ENCODE measurements around the gene RPP14.
A peak's percentile ranks its signal among the peaks of the same experiment; 100 is the strongest.
"Not testable (repeated sequence)": the region's sequence is repeated elsewhere in the genome, so short reads cannot be mapped to it uniquely, and the experiment has no call there.

The RPP14 gene

GRCh38 chr3:58333206-58334012 is 27.4 kb downstream of the RPP14 start:
- peak in 1 of 2 experiments; percentile 32 for DNase-seq

- DNase-seq: no peak
Measured at GRCh38 chr3:58334013-58334321, 27.9 kb downstream of the RPP14 start.

GRCh38 chr3:58334506-58334884 is 28.4 kb downstream of the RPP14 start:
- DNase-seq: no peak

GRCh38 chr3:58335652-58335947 is 29.6 kb downstream of the RPP14 start:
- DNase-seq: no peak

GRCh38 chr3:58336135-58336882 is 30.3 kb downstream of the RPP14 start:
- DNase-seq: no peak

GRCh38 chr3:58337190-58337589 is 31.1 kb downstream of the RPP14 start:
- no peak for DNase-seq

GRCh38 chr3:58339146-58339545 is 33.1 kb downstream of the RPP14 start:
- DNase-seq: not testable (repeated sequence)

GRCh38 chr3:58340594-58341244 is 34.7 kb downstream of the RPP14 start:
- DNase-seq: no peak

GRCh38 chr3:58341376-58341775 is 35.3 kb downstream of the RPP14 start:
- DNase-seq: no peak

GRCh38 chr3:58342676-58343075 is 36.6 kb downstream of the RPP14 start:
- no peak for DNase-seq

GRCh38 chr3:58345457-58345856 is 39.4 kb downstream of the RPP14 start:
- DNase-seq: no peak

GRCh38 chr3:58346368-58346767 is 40.3 kb downstream of the RPP14 start:
- DNase-seq: no peak

- DNase-seq: no peak
Measured at GRCh38 chr3:58347984-58348383, 41.9 kb downstream of the RPP14 start.

GRCh38 chr3:58349792-58350626 is 44.0 kb downstream of the RPP14 start:
- no peak for DNase-seq

GRCh38 chr3:58350627-58351013 is 44.6 kb downstream of the RPP14 start:
- DNase-seq: no peak

- no peak for DNase-seq
Measured at GRCh38 chr3:58351920-58352319, 45.9 kb downstream of the RPP14 start.

- no peak for DNase-seq
Measured at GRCh38 chr3:58352626-58353025, 46.6 kb downstream of the RPP14 start.

GRCh38 chr3:58353722-58354553 is 47.9 kb downstream of the RPP14 start:
- no peak for DNase-seq

GRCh38 chr3:58355179-58355578 is 49.1 kb downstream of the RPP14 start:
- DNase-seq: no peak

- no peak for DNase-seq
Measured at GRCh38 chr3:58356054-58356453, 50.0 kb downstream of the RPP14 start.

- DNase-seq: no peak
Measured at GRCh38 chr3:58357402-58357801, 51.4 kb downstream of the RPP14 start.

- DNase-seq: no peak
Measured at GRCh38 chr3:58358092-58358491, 52.0 kb downstream of the RPP14 start.
